Measurements from ENCODE around the gene MLNR.

GRCh38 chr13:49206641-49207040 lies 13.5 kb upstream of the MLNR start:
- TF ChIP-seq CTCF (conservative IDR thresholded peaks at IDR 0.05) (no peak), EZH2 (IDR thresholded peaks at IDR 0.05; ENCODE audit: low read depth) (no peak)

All from PC-9 (cell line).